HepG2 (cell line): ENCODE measurements around the gene DOCK2.

ENCODE experiments used
- ATF3 ChIP-seq: sonication (generic); formaldehyde crosslinking; IDR thresholded peaks from 2 replicates; pipeline ENCODE4 v1.4.0; 2020; ENCODE audit warnings: missing genetic modification reagents
- MAFK ChIP-seq, 2 experiments: IDR thresholded peaks in 1 of 2; conservative IDR thresholded peaks in 1 of 2; 2 replicates each; pipeline ENCODE4 v1.6.1; 2011; ENCODE audit warnings: improper control_type of control experiment in 2 of 2, low read length in 2 of 2
- SP2 ChIP-seq: sonication (generic); formaldehyde crosslinking; IDR thresholded peaks from 2 replicates; pipeline ENCODE4 v1.5.1; 2020; ENCODE audit warnings: mild to moderate bottlenecking, missing genetic modification reagents
- SRF ChIP-seq: IDR thresholded peaks from 2 replicates; pipeline ENCODE4 v1.6.1; 2011; ENCODE audit warnings: mild to moderate bottlenecking, low read depth, low read length, moderate library complexity
- ZNF317 ChIP-seq: sonication (generic); formaldehyde crosslinking; IDR thresholded peaks from 2 replicates; pipeline ENCODE4 v1.5.0; 2020; ENCODE audit warnings: mild to moderate bottlenecking, missing genetic modification reagents
- ZNF362 ChIP-seq: sonication (generic); formaldehyde crosslinking; IDR thresholded peaks from 2 replicates; pipeline ENCODE4 v1.4.0; 2020; ENCODE audit warnings: missing genetic modification reagents, mild to moderate bottlenecking, borderline replicate concordance
- ZZZ3 ChIP-seq: sonication (generic); formaldehyde crosslinking; IDR thresholded peaks from 2 replicates; pipeline ENCODE4 v1.4.0; 2020; ENCODE audit warnings: missing genetic modification reagents, mild to moderate bottlenecking, borderline replicate concordance
- TF ChIP-seq, protein P1 (sequence below): sonication (generic); formaldehyde crosslinking; IDR thresholded peaks from 2 replicates; pipeline ENCODE4 v1.5.0; 2020; ENCODE audit warnings: mild to moderate bottlenecking, missing genetic modification reagents, moderate library complexity
- TF ChIP-seq, protein P2 (sequence below): sonication (generic); formaldehyde crosslinking; IDR thresholded peaks from 2 replicates; pipeline ENCODE4 v1.5.1; 2020; ENCODE audit warnings: missing genetic modification reagents, mild to moderate bottlenecking, borderline replicate concordance

GRCh38 chr5:170080786-170081445, 443.8 kb downstream of the DOCK2 start:
- TF ChIP-seq, protein P1, sequence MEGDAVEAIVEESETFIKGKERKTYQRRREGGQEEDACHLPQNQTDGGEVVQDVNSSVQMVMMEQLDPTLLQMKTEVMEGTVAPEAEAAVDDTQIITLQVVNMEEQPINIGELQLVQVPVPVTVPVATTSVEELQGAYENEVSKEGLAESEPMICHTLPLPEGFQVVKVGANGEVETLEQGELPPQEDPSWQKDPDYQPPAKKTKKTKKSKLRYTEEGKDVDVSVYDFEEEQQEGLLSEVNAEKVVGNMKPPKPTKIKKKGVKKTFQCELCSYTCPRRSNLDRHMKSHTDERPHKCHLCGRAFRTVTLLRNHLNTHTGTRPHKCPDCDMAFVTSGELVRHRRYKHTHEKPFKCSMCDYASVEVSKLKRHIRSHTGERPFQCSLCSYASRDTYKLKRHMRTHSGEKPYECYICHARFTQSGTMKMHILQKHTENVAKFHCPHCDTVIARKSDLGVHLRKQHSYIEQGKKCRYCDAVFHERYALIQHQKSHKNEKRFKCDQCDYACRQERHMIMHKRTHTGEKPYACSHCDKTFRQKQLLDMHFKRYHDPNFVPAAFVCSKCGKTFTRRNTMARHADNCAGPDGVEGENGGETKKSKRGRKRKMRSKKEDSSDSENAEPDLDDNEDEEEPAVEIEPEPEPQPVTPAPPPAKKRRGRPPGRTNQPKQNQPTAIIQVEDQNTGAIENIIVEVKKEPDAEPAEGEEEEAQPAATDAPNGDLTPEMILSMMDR (CRISPR knock-in tag), result no peak
- TF ChIP-seq ZNF317 (CRISPR knock-in tag) (no peak), MAFK (conservative IDR thresholded peaks at IDR 0.05 in 1 of 2, IDR thresholded peaks at IDR 0.05 in 1 of 2; ENCODE audit: low read length in 2 of 2) (no peak), ZZZ3 (CRISPR knock-in tag) (no peak), ZNF362 (CRISPR knock-in tag) (no peak), SRF (no peak), ATF3 (no peak), SP2 (CRISPR knock-in tag) (no peak)
- TF ChIP-seq, protein P2, sequence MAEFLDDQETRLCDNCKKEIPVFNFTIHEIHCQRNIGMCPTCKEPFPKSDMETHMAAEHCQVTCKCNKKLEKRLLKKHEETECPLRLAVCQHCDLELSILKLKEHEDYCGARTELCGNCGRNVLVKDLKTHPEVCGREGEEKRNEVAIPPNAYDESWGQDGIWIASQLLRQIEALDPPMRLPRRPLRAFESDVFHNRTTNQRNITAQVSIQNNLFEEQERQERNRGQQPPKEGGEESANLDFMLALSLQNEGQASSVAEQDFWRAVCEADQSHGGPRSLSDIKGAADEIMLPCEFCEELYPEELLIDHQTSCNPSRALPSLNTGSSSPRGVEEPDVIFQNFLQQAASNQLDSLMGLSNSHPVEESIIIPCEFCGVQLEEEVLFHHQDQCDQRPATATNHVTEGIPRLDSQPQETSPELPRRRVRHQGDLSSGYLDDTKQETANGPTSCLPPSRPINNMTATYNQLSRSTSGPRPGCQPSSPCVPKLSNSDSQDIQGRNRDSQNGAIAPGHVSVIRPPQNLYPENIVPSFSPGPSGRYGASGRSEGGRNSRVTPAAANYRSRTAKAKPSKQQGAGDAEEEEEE (CRISPR knock-in tag), result no peak
